ENCODE results near the gene VAV2.

DNA sequence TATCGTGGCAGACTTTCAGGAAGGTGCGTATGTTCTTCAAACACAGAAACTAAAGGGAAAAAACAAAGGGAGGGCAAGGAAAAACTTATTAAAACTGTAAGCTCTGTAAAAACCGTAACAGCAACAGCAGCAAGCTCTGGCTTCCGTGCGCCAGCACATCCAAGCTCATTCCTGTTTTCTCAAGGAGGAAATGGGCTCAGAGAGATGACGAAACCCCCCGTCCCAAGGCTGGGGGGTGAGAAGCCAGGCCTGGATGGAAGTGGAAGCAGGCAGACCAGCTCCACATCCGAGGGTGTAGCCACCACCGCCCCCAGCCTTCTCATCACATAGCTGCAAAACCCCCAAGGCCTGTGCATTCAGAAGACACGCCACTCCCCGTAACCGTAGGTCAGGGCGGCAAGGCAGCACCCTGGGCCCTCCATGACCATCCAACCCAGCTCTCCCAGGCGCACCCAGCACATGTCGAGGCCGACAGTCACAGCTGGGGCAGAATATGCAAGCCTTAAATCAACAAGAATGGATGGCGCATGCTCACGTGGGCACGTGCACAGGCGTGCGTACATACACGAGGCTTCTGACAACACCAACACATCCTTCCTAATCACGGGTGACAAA lies 52.8 kb downstream of the VAV2 start:
- TF ChIP-seq POLR2A (IDR thresholded peaks at IDR 0.05) = no peak
- TF ChIP-seq, protein P1, sequence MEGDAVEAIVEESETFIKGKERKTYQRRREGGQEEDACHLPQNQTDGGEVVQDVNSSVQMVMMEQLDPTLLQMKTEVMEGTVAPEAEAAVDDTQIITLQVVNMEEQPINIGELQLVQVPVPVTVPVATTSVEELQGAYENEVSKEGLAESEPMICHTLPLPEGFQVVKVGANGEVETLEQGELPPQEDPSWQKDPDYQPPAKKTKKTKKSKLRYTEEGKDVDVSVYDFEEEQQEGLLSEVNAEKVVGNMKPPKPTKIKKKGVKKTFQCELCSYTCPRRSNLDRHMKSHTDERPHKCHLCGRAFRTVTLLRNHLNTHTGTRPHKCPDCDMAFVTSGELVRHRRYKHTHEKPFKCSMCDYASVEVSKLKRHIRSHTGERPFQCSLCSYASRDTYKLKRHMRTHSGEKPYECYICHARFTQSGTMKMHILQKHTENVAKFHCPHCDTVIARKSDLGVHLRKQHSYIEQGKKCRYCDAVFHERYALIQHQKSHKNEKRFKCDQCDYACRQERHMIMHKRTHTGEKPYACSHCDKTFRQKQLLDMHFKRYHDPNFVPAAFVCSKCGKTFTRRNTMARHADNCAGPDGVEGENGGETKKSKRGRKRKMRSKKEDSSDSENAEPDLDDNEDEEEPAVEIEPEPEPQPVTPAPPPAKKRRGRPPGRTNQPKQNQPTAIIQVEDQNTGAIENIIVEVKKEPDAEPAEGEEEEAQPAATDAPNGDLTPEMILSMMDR (IDR thresholded peaks at IDR 0.05) = no peak

All from breast epithelium (tissue), 3 donors.